ENCODE measurements around the gene MED13.

DNA sequence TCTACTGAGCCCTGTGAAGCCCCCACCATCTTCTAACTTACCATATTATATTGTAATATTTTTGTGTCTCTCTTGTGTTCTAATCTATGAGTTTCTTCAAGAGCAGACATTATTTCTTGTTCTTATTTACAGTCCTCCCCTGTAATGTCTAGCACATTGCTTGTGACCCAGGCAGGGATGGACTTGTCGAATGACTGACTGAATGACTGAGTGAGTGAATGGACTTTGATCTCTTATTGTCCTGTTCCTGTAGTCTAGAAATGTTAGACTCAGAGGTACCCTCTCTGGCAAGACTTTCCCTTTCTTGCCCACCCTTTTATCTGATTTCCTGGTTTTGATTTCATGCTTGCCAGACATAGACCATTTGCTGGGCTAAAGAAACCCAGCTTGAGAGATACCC is 35.0 kb upstream of the MED13 start:
- TF ChIP-seq, protein P1, sequence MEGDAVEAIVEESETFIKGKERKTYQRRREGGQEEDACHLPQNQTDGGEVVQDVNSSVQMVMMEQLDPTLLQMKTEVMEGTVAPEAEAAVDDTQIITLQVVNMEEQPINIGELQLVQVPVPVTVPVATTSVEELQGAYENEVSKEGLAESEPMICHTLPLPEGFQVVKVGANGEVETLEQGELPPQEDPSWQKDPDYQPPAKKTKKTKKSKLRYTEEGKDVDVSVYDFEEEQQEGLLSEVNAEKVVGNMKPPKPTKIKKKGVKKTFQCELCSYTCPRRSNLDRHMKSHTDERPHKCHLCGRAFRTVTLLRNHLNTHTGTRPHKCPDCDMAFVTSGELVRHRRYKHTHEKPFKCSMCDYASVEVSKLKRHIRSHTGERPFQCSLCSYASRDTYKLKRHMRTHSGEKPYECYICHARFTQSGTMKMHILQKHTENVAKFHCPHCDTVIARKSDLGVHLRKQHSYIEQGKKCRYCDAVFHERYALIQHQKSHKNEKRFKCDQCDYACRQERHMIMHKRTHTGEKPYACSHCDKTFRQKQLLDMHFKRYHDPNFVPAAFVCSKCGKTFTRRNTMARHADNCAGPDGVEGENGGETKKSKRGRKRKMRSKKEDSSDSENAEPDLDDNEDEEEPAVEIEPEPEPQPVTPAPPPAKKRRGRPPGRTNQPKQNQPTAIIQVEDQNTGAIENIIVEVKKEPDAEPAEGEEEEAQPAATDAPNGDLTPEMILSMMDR (IDR thresholded peaks at IDR 0.05), result no peak
- no peak for TF ChIP-seq ZFX (IDR thresholded peaks at IDR 0.05; ENCODE audit: borderline replicate concordance)

All from 22Rv1 (cell line).